HG03108 (cell line): ENCODE data around the gene KLHDC4.

Source experiments
- ATAC-seq: cut with Tn5 transposase; IDR thresholded peaks from one replicate; pipeline ENCODE4 v1.9.1; 2021; ENCODE audit warnings: moderate library complexity; ENCODE audit not compliant: unreplicated experiment

Gene KLHDC4

DNA sequence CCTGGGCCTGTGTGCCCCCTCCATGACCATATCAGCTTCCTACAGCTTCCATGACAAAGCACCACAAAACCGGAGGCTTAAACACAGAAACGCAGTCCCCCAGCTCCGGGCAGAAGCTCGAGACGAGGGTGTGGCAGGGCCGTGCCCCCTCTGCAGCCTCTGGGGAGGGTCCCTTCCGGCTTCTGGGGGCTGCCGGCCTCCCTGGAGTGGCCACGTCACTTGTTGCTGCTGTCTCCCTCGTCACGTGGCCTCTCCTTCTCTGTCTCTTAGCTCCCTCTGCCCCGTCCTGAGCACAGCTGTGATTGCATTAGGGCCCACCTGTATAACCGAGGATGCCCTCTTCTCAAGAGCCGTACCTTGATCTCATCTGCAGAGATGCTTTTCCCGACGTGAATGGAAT is 98.9 kb downstream of the KLHDC4 start:
- no peak for ATAC-seq

DNA sequence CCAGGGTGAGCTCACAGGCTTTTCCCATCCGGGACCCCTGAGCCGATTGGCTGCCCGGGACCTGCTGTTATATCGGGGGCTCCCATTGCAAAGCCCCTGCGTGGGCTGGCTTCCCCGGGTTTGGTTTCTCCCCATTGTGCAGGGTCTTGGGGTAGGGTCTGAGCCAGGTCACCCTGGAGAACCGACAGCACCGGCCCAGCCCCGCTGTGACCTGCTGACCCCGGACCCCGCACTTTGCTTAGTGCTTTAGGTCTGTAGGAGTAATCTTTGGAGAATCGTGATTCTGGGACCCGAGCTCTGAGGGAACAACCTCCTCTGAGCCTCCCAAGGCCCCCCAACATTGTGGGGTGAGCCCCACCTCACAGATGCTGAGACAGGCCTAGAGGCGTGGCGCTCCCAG is 100.6 kb downstream of the KLHDC4 start:
- ATAC-seq: no peak

DNA sequence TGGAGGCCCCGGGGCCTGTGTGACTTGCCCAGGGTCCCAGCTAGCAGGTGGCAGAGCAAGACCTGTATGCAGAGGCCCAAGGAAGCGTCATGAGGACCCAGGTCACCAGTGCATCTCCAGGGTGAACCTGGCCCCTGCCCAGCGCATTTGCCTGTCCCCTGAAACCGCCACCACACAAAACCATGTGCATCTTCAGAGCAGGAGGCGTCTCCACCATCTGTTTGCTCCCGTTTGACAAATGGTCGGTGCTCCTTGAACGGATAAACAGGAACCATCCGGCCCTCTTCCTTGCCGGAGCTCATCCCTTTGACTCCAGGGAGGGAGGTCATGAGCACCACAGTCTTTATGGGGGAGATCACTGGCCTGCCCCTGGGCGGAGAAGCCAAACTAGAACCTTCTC is 101.0 kb downstream of the KLHDC4 start:
- no peak for ATAC-seq

DNA sequence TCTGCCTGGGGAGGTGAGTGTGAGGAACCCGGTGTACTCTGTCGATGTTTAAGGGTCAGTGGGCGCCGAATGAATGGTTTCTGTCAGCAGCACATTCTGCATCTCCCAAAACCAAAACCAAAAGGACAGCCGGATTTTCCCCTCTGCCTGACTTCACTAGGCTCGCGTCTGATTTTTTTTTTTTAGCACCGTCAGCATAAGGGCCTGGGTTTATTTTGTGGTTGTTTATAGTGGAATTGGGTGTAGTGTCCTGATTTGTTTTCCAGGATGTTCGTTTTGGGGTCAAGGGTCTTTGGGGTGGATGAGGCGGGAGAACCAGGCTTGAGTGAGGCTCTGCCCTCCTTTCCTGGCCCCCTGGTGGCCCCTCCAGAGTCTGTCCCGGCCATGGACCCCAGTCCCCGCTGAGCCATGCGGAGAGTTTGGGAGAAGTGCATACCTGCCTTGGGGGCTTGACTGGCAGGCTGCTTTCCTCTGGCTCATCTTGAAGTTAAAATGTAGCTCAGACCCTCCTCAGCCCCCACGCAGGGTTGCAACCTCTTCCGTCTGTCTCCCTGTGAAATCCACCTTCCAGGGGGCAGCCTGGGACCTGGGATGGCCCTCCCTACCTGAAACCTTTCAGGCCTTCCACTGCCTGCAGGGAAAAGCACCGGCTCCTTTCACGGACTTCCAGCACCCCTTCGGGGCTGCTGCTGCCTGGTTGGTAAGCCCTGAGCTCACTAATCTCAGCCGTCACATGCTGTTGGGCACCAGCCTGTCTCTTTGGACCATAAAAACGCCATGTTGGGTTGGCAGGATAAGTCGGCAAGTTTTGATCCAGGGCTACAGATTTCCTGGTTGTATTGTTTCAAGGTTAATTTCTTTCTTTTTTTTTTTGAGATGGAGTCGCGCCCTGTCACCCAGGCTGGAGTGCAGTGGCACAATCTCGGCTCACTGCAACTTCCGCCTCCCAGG is 103.3 kb downstream of the KLHDC4 start:
- no peak for ATAC-seq

DNA sequence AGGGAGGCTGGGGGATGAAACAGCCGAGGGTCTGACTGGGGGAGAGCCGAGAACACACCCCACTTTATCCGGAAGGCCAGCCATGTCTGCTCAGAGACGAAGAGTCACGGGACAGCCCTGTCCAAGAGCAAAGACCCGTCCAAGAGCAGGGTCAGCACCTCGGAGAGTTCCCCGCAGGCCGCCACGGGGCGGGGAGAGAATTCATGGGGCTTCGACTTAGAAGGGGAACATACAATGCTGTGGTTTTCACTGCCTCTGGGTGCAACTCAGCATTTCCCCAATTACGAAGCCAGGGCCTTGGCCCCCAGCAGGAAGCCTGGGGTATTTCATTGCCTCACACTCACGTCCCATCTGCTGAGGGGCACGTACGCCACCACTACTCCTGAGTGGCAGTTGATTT is 104.2 kb downstream of the KLHDC4 start:
- no peak for ATAC-seq

DNA sequence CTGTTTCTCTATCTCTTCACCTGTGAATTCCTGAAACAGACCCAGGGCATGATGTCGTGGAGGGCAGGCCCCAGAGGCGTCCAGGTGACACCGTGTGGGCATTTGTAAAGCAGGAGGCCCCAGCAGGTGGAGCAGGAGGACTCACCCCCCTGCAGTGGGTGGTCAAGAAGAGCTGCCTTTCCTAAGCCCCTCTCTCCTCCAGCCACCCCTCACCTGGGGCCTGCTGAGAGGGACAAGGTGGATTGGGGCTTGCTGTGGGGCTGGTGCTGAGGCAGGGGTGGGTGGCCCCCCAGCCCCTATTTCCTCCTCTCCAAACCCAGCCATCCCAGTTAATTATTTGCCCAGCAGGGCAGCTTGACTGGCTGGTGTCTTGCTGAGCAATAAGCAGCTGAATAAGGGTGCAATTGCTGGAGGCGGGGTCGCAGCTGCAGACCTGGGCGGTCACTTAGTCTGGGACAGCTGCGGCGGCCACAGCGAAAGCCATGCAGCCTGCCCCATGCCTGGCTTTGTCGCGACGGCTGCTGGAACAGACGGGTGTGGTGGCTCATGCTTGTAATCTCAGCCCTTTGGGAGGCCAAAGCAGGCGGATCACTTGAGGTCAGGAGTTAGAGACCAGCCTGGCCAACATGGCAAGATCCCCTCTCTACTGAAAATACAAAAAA is 107.1 kb downstream of the KLHDC4 start:
- ATAC-seq: no peak
